ENCODE data around the gene RPL10.

GRCh38 chrX:154381271-154381670, 16.9 kb upstream of the RPL10 start:
- TF ChIP-seq CTCF (IDR thresholded peaks at IDR 0.05) (no peak), POLR2A (IDR thresholded peaks at IDR 0.05) (no peak)

All from heart left ventricle (tissue), 13 donors.